ENCODE results near the gene JOSD2. TPM values are rescaled to one million over a fixed set of nuclear protein-coding genes. Genes with fewer than 3 reads are reported as not detected.
"Not testable (repeated sequence)": the region's sequence is repeated elsewhere in the genome, so short reads cannot be mapped to it uniquely, and the experiment has no call there.

The JOSD2 gene
- total RNA-seq, 6 donors from 2014 or later, result 22.6 to 59.2 (median 40.1) TPM

- TF ChIP-seq POLR2AphosphoS5 (IDR thresholded peaks at IDR 0.05) (no peak), CTCF (IDR thresholded peaks at IDR 0.05) (no peak), EP300 (IDR thresholded peaks at IDR 0.05) (no peak), POLR2A (IDR thresholded peaks at IDR 0.05) (no peak)
- H3K9me3 ChIP-seq, result peaks cover 0 to 11% (median 4%) of the 10 kb centered on the region in 4 donors
- DNase-seq, result no peak
- H3K27ac ChIP-seq, result no peak overlapping the region
- ATAC-seq (ENCODE audit: low FRiP score in 2 of 2), result peak in 1 of 2 donors; percentile 51
- no peaks in the 10 kb centered on the region for H3K27me3 ChIP-seq
- H3K4me3 ChIP-seq, result no peak overlapping the region
- no peaks in the 10 kb centered on the region for H3K4me1 ChIP-seq
- WGBS, 2 donors, result 69 to 79% methylated on average over 10 to 11 of the region's 11 CpGs
- no peaks in the 10 kb centered on the region for H3K36me3 ChIP-seq
Measured at GRCh38 chr19:50535672-50536187, 24.7 kb upstream of the JOSD2 start.

- DNase-seq (no peak), ATAC-seq (ENCODE audit: low FRiP score in 2 of 2) (no peak)
- no peaks in the 10 kb centered on the region for H3K4me1 ChIP-seq
- H3K27me3 ChIP-seq, result no peaks in the 10 kb centered on the region
- no peak for TF ChIP-seq EP300 (IDR thresholded peaks at IDR 0.05)
- no peak for TF ChIP-seq POLR2A (IDR thresholded peaks at IDR 0.05)
- no peak for TF ChIP-seq POLR2AphosphoS5 (IDR thresholded peaks at IDR 0.05)
- TF ChIP-seq CTCF (IDR thresholded peaks at IDR 0.05), result no peak
- peaks cover 0 to 11% (median 4%) of the 10 kb centered on the region in 4 donors for H3K9me3 ChIP-seq
- WGBS, 2 donors, result 93% methylated on average over 3 of the region's 3 CpGs
- H3K36me3 ChIP-seq, result no peaks in the 10 kb centered on the region
- H3K27ac ChIP-seq, result no peak overlapping the region
- no peak overlapping the region for H3K4me3 ChIP-seq
Measured at GRCh38 chr19:50534478-50534877, 23.5 kb upstream of the JOSD2 start.

GRCh38 chr19:50532952-50533351, 22.0 kb upstream of the JOSD2 start:
- 88 to 90% methylated on average over 4 of the region's 4 CpGs for WGBS, 2 donors
- no peak overlapping the region for H3K27ac ChIP-seq
- H3K4me3 ChIP-seq, result no peak overlapping the region
- DNase-seq, result no peak
- TF ChIP-seq EP300 (IDR thresholded peaks at IDR 0.05) (no peak), POLR2A (IDR thresholded peaks at IDR 0.05) (no peak), CTCF (IDR thresholded peaks at IDR 0.05) (no peak), POLR2AphosphoS5 (IDR thresholded peaks at IDR 0.05) (no peak)
- H3K36me3 ChIP-seq, result no peaks in the 10 kb centered on the region
- no peak for ATAC-seq (ENCODE audit: low FRiP score in 2 of 2)
- H3K9me3 ChIP-seq, result peaks cover 0 to 11% (median 4%) of the 10 kb centered on the region in 4 donors
- no peaks in the 10 kb centered on the region for H3K4me1 ChIP-seq
- no peaks in the 10 kb centered on the region for H3K27me3 ChIP-seq

GRCh38 chr19:50531171-50531612, 20.2 kb upstream of the JOSD2 start:
- H3K9me3 ChIP-seq, result peaks cover 0 to 11% (median 4%) of the 10 kb centered on the region in 4 donors
- 58 to 71% methylated on average over 2 to 10 of the region's 14 CpGs for WGBS, 2 donors
- no peaks in the 10 kb centered on the region for H3K27me3 ChIP-seq
- no peaks in the 10 kb centered on the region for H3K4me1 ChIP-seq
- no peaks in the 10 kb centered on the region for H3K36me3 ChIP-seq
- H3K27ac ChIP-seq, result no peak overlapping the region
- DNase-seq (peak in 1 of 2 donors; percentile 79), ATAC-seq (ENCODE audit: low FRiP score in 2 of 2) (peak in 1 of 2 donors; percentile 34)
- no peak overlapping the region for H3K4me3 ChIP-seq
- TF ChIP-seq POLR2A (IDR thresholded peaks at IDR 0.05), result no peak
- no peak for TF ChIP-seq CTCF (IDR thresholded peaks at IDR 0.05)
- no peak for TF ChIP-seq POLR2AphosphoS5 (IDR thresholded peaks at IDR 0.05)
- no peak for TF ChIP-seq EP300 (IDR thresholded peaks at IDR 0.05)

GRCh38 chr19:50528052-50528451, 17.1 kb upstream of the JOSD2 start:
- not testable (repeated sequence) for ATAC-seq (ENCODE audit: low FRiP score in 2 of 2)
- 90 to 94% methylated on average over 3 of the region's 3 CpGs for WGBS, 2 donors

More at GRCh38 chr19:50528052-50528451, 17.1 kb upstream of the JOSD2 start:
- H3K27ac ChIP-seq, DNase-seq, H3K9me3 ChIP-seq, H3K36me3 ChIP-seq, H3K4me3 ChIP-seq, H3K4me1 ChIP-seq, H3K27me3 ChIP-seq: not testable (repeated sequence)
